Right cardiac atrium (tissue), 5 donors: Measurements from ENCODE around the gene BCOR. TPM values are rescaled to one million over a fixed set of nuclear protein-coding genes. Genes with fewer than 3 reads are reported as not detected.

ENCODE experiments used
- ATAC-seq, 2 donors: fragments of 200-7000 bp; cut with Tn5 transposase; one replicate each; pipeline versions ENCODE4 v1.8.0 to v1.9.1; 2020; ENCODE audit warnings: moderate library complexity in 2 of 2, mild to moderate bottlenecking in 1 of 2
- DNase-seq, 3 donors: peaks; one replicate each; pipeline ENCODE4 v3.0.0-alpha.2; 2020
- H3K27ac ChIP-seq: one replicate; pipeline ENCODE4 v1.5.1; 2013; ENCODE audit warnings: mild to moderate bottlenecking, low read length, control low read depth, moderate library complexity
- H3K27me3 ChIP-seq: one replicate; pipeline ENCODE4 v1.6.1; 2013; ENCODE audit not compliant: control insufficient read depth, insufficient read depth
- H3K4me1 ChIP-seq: one replicate; pipeline ENCODE4 v1.6.1; 2013; ENCODE audit warnings: low read length; ENCODE audit not compliant: control insufficient read depth, insufficient read depth
- H3K4me3 ChIP-seq: one replicate; pipeline ENCODE4 v1.5.1; 2013; ENCODE audit warnings: low read length, control low read depth
- H3K9me3 ChIP-seq: one replicate; pipeline ENCODE4 v1.6.1; 2013; ENCODE audit warnings: low read length; ENCODE audit not compliant: control insufficient read depth
- WGBS: extraction: QIAGEN DNeasy Blood & Tissue Kit; methylation state at CpG from one replicate; pipeline ENCODE4 v1.1.7; 2013; 5-methylcytosine and 5-hydroxymethylcytosine counted together
- intact Hi-C, 4 donors: fragments of 100-400 bp; cut with DNase I; formaldehyde crosslinking; loops; one replicate each; pipeline versions ENCODE4 v1.11.0 to v1.14.0; 2022 to 2023
- polyA plus RNA-seq: library from polyadenylated mRNA; stranded (reverse); fragments of 200-250 nt; gene quantifications from one replicate; pipeline ENCODE4 v1.2.3, GENCODE V29; 2013
- total RNA-seq, 4 donors: library from RNA; stranded (reverse); fragmentation: NEBNext Ultra II Directional; extraction: Animal tissue kit (Norgen Biotek cat#: 25700); gene quantifications; one replicate each; pipeline ENCODE4 v1.2.1, GENCODE V29; 2021
- donor health status: healthy with polysubstance abuse.
- donor health status: DM: no; HTN: yes; CAD: no.
- donor health status: DM: no; HTN: no; CAD: no.
- donor health status: DM: no; HTN: yes; CAD: no; lungs with severe emphysema.
- donor health status: DM: yes; HTN: yes; CAD: no.

Gene BCOR
- total and polyA plus RNA-seq, 5 donors = 11.1 to 30.1 (median 18.3) TPM

- Histone ChIP-seq H3K27me3 (no peaks in the 10 kb centered on the region), H3K4me1 (peaks cover 8% of the 10 kb centered on the region), H3K27ac (no peak overlapping the region), H3K9me3 (no peaks in the 10 kb centered on the region), H3K4me3 (no peak overlapping the region)
- DNase-seq (peak in 1 of 3 donors; percentile 48), ATAC-seq (no peak)
- 59% methylated on average over 47 of the region's 47 CpGs for WGBS
- intact Hi-C loops = loop anchor here in 1 of 4 donors (10.0 kb wide), 1 partner anchor 193 kb away; no protein-coding TSS in a partner anchor
Observed at GRCh38 chrX:40007756-40008705, 89.7 kb downstream of the BCOR start.

- Histone ChIP-seq H3K27me3 (no peaks in the 10 kb centered on the region), H3K27ac (no peak overlapping the region), H3K4me1 (peaks cover 8% of the 10 kb centered on the region), H3K9me3 (no peaks in the 10 kb centered on the region), H3K4me3 (no peak overlapping the region)
- intact Hi-C loops = loop anchor here in 1 of 4 donors (10.0 kb wide), 1 partner anchor 192 kb away; no protein-coding TSS in a partner anchor
- DNase-seq (peak in 2 of 3 donors; percentile 40 to 56), ATAC-seq (peak in 1 of 2 donors; percentile 6)
- 78% methylated on average over 33 of the region's 33 CpGs for WGBS
Observed at GRCh38 chrX:40007131-40007755, 90.5 kb downstream of the BCOR start.

GRCh38 chrX:40006106-40007017 lies 91.4 kb downstream of the BCOR start:
- DNase-seq (peak; percentile 74 to 88 (median 88)), ATAC-seq (peak; percentile 83 to 88)
- Histone ChIP-seq H3K27ac (no peak overlapping the region), H3K9me3 (no peaks in the 10 kb centered on the region), H3K4me1 (peaks cover 6% of the 10 kb centered on the region), H3K4me3 (no peak overlapping the region), H3K27me3 (no peaks in the 10 kb centered on the region)
- intact Hi-C loops = loop anchor here in 1 of 4 donors (10.0 kb wide), 1 partner anchor 192 kb away; no protein-coding TSS in a partner anchor
- 31% methylated on average over 63 of the region's 63 CpGs for WGBS

GRCh38 chrX:40005292-40006011 lies 92.3 kb downstream of the BCOR start:
- Histone ChIP-seq H3K9me3 (no peaks in the 10 kb centered on the region), H3K27me3 (no peaks in the 10 kb centered on the region), H3K4me3 (no peak overlapping the region), H3K4me1 (peaks cover 6% of the 10 kb centered on the region), H3K27ac (no peak overlapping the region)
- WGBS = 32% methylated on average over 73 of the region's 73 CpGs
- intact Hi-C loops = loop anchor here in 1 of 4 donors (10.0 kb wide), 1 partner anchor 191 kb away; no protein-coding TSS in a partner anchor
- DNase-seq (peak; percentile 30 to 57 (median 56)), ATAC-seq (peak in 1 of 2 donors; percentile 12)

GRCh38 chrX:40004921-40005291 lies 92.9 kb downstream of the BCOR start:
- intact Hi-C loops = loop anchor here in 1 of 4 donors (10.0 kb wide), 1 partner anchor 190 kb away; no protein-coding TSS in a partner anchor
- Histone ChIP-seq H3K4me1 (peaks cover 6% of the 10 kb centered on the region), H3K27me3 (no peaks in the 10 kb centered on the region), H3K9me3 (no peaks in the 10 kb centered on the region), H3K27ac (no peak overlapping the region), H3K4me3 (no peak overlapping the region)
- 79% methylated on average over 16 of the region's 16 CpGs for WGBS
- no peak for DNase-seq
- ATAC-seq = no peak

- Histone ChIP-seq H3K9me3 (no peaks in the 10 kb centered on the region), H3K4me3 (no peak overlapping the region), H3K4me1 (no peaks in the 10 kb centered on the region), H3K27ac (no peak overlapping the region), H3K27me3 (no peaks in the 10 kb centered on the region)
- WGBS = 86% methylated on average over 4 of the region's 4 CpGs
- no peak for ATAC-seq
- intact Hi-C loops = loop anchor here in 1 of 4 donors (10.0 kb wide), 1 partner anchor 189 kb away; no protein-coding TSS in a partner anchor
- no peak for DNase-seq
Observed at GRCh38 chrX:40004246-40004535, 93.6 kb downstream of the BCOR start.

GRCh38 chrX:40003428-40004245 lies 94.1 kb downstream of the BCOR start:
- intact Hi-C loops = loop anchor here in 1 of 4 donors (10.0 kb wide), 1 partner anchor 189 kb away; no protein-coding TSS in a partner anchor
- H3K27me3 ChIP-seq = no peaks in the 10 kb centered on the region
- no peaks in the 10 kb centered on the region for H3K4me1 ChIP-seq
- DNase-seq = no peak
- WGBS = 56% methylated on average over 8 of the region's 8 CpGs
- H3K9me3 ChIP-seq = no peaks in the 10 kb centered on the region
- no peak for ATAC-seq
- H3K4me3 ChIP-seq = no peak overlapping the region
- H3K27ac ChIP-seq = no peak overlapping the region

GRCh38 chrX:40003071-40003427 lies 94.7 kb downstream of the BCOR start:
- Histone ChIP-seq H3K27ac (no peak overlapping the region), H3K4me3 (no peak overlapping the region), H3K9me3 (no peaks in the 10 kb centered on the region), H3K27me3 (no peaks in the 10 kb centered on the region), H3K4me1 (no peaks in the 10 kb centered on the region)
- DNase-seq (no peak), ATAC-seq (no peak)
- intact Hi-C loops = loop anchor here in 1 of 4 donors (10.0 kb wide), 1 partner anchor 188 kb away; no protein-coding TSS in a partner anchor
- WGBS = 80% methylated on average over 4 of the region's 4 CpGs
